Adrenal gland (tissue), 12 donors: ENCODE data around the gene DTD1. TPM values are rescaled to one million over a fixed set of nuclear protein-coding genes. Genes with fewer than 3 reads are reported as not detected.

ENCODE experiments used
- DNase-seq, 7 donors: peaks; one replicate each; pipeline ENCODE4 v3.0.0-alpha.2; 2019 to 2020
- H3K27ac ChIP-seq, 5 donors: fragments of 200-600 bp; sonication (generic) in 4 of 5; 1 replicate in 3 of 5; 2 replicates in 2 of 5; pipeline versions ENCODE4 v1.5.1 to v1.8.0; 2016 to 2020; ENCODE audit warnings: mild to moderate bottlenecking in 1 of 5
- H3K27me3 ChIP-seq: fragments of 200-600 bp; 2 replicates; pipeline ENCODE4 v1.8.0; 2021
- H3K36me3 ChIP-seq, 2 donors: fragments of 200-600 bp; replicated peaks in 1 of 2; 1 replicate in 1 of 2; 2 replicates in 1 of 2; pipeline versions ENCODE4 v1.5.1 to v1.8.0; 2018 to 2022
- H3K4me1 ChIP-seq, 2 donors: fragments of 200-600 bp; replicated peaks in 1 of 2; 1 replicate in 1 of 2; 2 replicates in 1 of 2; pipeline versions ENCODE4 v1.5.1 to v1.8.0; 2018 to 2021
- H3K4me3 ChIP-seq, 4 donors: fragments of 200-600 bp; sonication (generic) in 3 of 4; one replicate each; pipeline ENCODE4 v1.5.1; 2016 to 2018
- H3K9me3 ChIP-seq, 3 donors: fragments of 200-600 bp; sonication (generic) in 1 of 3; replicated peaks in 1 of 3; 1 replicate in 2 of 3; 2 replicates in 1 of 3; pipeline versions ENCODE4 v1.5.1 to v1.8.0; 2016 to 2021
- POLR2A ChIP-seq, 2 donors: fragments of 450-650 bp; IDR thresholded peaks; one replicate each; pipeline ENCODE4 v1.6.1; 2017; ENCODE audit warnings: antibody characterized with exemption in 2 of 2, mild to moderate bottlenecking in 2 of 2, moderate library complexity in 1 of 2
- WGBS, 4 donors: extraction: QIAGEN DNeasy Blood & Tissue Kit in 2 of 4; methylation state at CpG; one replicate each; pipeline versions ENCODE4 v1.1.5 to v1.1.7; 2013 to 2017; 5-methylcytosine and 5-hydroxymethylcytosine counted together
- intact Hi-C, 2 donors: fragments of 100-400 bp; cut with DNase I; formaldehyde crosslinking; loops; one replicate each; pipeline versions ENCODE4 v1.14.1 to v1.15.0; 2022 to 2023
- polyA plus RNA-seq, 3 donors: library from polyadenylated mRNA; stranded (reverse); fragments of 200-250 nt in 2 of 3; fragments of 350-450 nt in 1 of 3; fragmentation: Illumina TruSeq in 1 of 3; extraction: RNeasy Lipid Tissue Mini Kit (QIAGEN cat#74804) in 1 of 3; gene quantifications; one replicate each; pipeline ENCODE4 v1.2.3, GENCODE V29; 2013 to 2014
- total RNA-seq, 9 donors: library from RNA; depleted of rRNA in 4 of 9; stranded (reverse); fragments of >200 nt in 4 of 9; fragments of 120-200 nt in 1 of 9; fragmentation: NEBNext Ultra II Directional in 1 of 9; extraction: Animal tissue kit (Norgen Biotek cat#: 25700) in 1 of 9; gene quantifications; one replicate each; pipeline versions ENCODE4 v1.1.0 to v1.2.4, GENCODE V29; 2013 to 2023
- TF ChIP-seq, protein P1 (sequence below), 6 experiments: fragments of 450-650 bp in 4 of 6; fragments of 200-600 bp in 2 of 6; sonication (generic) in 1 of 6; IDR thresholded peaks; 1 replicate in 5 of 6; 2 replicates in 1 of 6; pipeline versions ENCODE4 v1.5.1 to v1.8.0; 2016 to 2021; ENCODE audit warnings: antibody characterized with exemption in 6 of 6, mild to moderate bottlenecking in 2 of 6, moderate library complexity in 1 of 6
- donor health status: healthy with polysubstance abuse.
- donor health status: Bipolar disorder and iron deficiency.
- donor health status: DM: yes; HTN: yes; CAD: no.
- donor health status: DM: no; HTN: no; CAD: no.
- donor health status: DM: no; HTN: no; CAD: no.
- donor health status: DM: yes; HTN: yes; CAD: no.

DTD1 gene
- total and polyA plus RNA-seq, 12 donors: 9.5 to 38.9 (median 32.9) TPM

DNA sequence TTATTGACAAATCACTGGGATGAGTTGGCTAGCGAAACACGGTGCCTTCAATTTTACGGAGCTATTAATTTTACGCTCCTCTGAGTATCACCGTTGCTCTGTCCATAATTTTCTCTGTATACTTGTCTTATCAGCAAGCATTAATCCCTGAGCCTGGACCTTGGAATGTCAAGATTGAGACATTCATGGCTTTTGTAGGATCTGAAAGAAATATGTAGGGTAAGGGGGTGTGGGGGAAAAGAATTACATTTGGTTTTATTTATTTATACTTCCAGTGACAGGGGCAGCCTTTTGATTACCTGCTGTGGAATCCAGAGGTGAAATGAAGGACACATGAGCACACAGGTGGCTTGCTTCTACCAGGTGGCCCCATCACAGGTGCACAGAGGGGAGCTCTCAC, 46.6 kb downstream of the DTD1 start:
- no peak for DNase-seq
- Histone ChIP-seq H3K4me3 (no peak overlapping the region), H3K27ac (no peak overlapping the region), H3K9me3 (no peaks in the 10 kb centered on the region), H3K27me3 (no peaks in the 10 kb centered on the region), H3K36me3 (no peaks in the 10 kb centered on the region), H3K4me1 (peaks cover 0 to 6% of the 10 kb centered on the region in 2 donors)
- TF ChIP-seq POLR2A (IDR thresholded peaks at IDR 0.05): no peak
- TF ChIP-seq, protein P1, sequence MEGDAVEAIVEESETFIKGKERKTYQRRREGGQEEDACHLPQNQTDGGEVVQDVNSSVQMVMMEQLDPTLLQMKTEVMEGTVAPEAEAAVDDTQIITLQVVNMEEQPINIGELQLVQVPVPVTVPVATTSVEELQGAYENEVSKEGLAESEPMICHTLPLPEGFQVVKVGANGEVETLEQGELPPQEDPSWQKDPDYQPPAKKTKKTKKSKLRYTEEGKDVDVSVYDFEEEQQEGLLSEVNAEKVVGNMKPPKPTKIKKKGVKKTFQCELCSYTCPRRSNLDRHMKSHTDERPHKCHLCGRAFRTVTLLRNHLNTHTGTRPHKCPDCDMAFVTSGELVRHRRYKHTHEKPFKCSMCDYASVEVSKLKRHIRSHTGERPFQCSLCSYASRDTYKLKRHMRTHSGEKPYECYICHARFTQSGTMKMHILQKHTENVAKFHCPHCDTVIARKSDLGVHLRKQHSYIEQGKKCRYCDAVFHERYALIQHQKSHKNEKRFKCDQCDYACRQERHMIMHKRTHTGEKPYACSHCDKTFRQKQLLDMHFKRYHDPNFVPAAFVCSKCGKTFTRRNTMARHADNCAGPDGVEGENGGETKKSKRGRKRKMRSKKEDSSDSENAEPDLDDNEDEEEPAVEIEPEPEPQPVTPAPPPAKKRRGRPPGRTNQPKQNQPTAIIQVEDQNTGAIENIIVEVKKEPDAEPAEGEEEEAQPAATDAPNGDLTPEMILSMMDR (IDR thresholded peaks at IDR 0.05): no peak
- intact Hi-C loops: loop anchor here (10.0 kb wide), 2 partner anchors 150 to 170 kb away; no protein-coding TSS in a partner anchor
- 66 to 70% (median 68%) methylated on average over 5 of the region's 5 CpGs for WGBS, 4 donors

DNA sequence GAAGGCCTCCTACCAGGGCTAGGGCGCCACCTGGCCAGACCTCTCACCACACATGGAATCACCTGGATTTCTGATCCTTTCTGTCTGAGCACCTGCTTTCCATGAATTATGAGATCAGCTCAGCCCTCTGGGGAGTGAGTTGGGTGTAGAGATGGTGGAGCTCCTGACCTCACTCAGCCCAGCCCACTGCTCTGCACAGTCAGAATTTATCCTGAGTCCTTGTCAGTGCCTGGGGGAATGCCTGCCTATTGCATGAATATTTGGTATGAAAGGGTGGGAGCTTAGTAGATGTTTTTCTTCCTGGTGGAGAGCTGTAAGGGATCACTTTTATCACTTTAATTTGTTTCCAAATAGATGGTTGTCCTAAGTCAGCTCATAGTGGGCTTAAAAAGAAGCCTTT, 47.5 kb downstream of the DTD1 start:
- WGBS, 4 donors: 98 to 100% (median 100%) methylated on average over 1 of the region's 1 CpG; no CpG with 5 or more reads in 1 of the 4 donors
- peak in 1 of 7 donors; percentile 36 for DNase-seq
- H3K27ac ChIP-seq: no peak overlapping the region
- TF ChIP-seq POLR2A (IDR thresholded peaks at IDR 0.05): no peak
- TF ChIP-seq, protein P1 (IDR thresholded peaks at IDR 0.05): no peak
- H3K9me3 ChIP-seq: no peaks in the 10 kb centered on the region
- intact Hi-C loops: loop anchor here (10.0 kb wide), 2 partner anchors 149 to 169 kb away; no protein-coding TSS in a partner anchor
- H3K4me1 ChIP-seq: peaks cover 0 to 11% of the 10 kb centered on the region in 2 donors
- H3K4me3 ChIP-seq: no peak overlapping the region
- no peaks in the 10 kb centered on the region for H3K27me3 ChIP-seq
- H3K36me3 ChIP-seq: no peaks in the 10 kb centered on the region

DNA sequence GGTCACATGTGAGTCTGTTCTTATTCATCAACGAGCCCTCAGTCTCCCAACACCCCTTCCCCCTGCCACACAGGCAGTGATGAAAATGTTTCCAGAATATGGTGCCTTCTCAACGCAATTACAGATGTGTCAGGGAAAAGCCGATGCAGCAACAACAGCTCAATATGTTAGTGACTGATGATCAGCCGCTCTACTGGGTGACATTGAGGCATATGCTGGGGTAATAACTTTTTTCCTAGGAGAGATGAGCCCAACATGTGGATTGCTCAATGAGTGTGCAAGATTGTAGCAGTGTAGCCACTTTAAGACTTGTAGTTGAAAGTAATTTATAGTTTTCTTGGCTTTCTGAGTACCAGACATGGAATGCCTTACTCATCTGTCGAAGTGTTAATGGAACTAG, 49.4 kb downstream of the DTD1 start:
- H3K4me3 ChIP-seq: no peak overlapping the region
- H3K4me1 ChIP-seq: peaks cover 0 to 11% of the 10 kb centered on the region in 2 donors
- intact Hi-C loops: loop anchor here (10.0 kb wide), 2 partner anchors 148 to 168 kb away; no protein-coding TSS in a partner anchor
- no peaks in the 10 kb centered on the region for H3K9me3 ChIP-seq
- 81 to 90% (median 90%) methylated on average over 5 of the region's 5 CpGs for WGBS, 4 donors
- no peaks in the 10 kb centered on the region for H3K36me3 ChIP-seq
- no peaks in the 10 kb centered on the region for H3K27me3 ChIP-seq
- no peak for TF ChIP-seq POLR2A (IDR thresholded peaks at IDR 0.05)
- TF ChIP-seq, protein P1 (IDR thresholded peaks at IDR 0.05): no peak
- H3K27ac ChIP-seq: no peak overlapping the region
- DNase-seq: peak in 1 of 7 donors; percentile 10

DNA sequence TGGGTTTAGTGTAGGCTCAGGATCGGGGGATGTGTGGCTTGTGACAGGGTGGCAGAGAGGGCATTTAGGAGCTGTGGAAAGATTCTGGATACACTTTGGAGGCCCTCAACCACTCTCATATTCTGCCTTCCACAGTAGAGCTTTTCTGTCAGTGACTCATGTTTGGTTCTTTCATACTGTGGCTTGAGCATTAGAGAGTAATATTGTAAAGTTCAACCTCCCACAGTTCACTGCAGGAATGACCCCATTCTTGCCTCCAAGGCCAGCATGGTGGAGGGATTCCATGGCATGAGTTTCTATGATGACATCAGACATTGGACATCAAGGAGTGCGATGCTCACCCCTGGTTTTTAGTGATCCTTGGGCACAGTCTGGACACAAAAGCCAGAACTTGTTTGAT, 50.9 kb downstream of the DTD1 start:
- no peak for TF ChIP-seq POLR2A (IDR thresholded peaks at IDR 0.05)
- TF ChIP-seq, protein P1 (IDR thresholded peaks at IDR 0.05): no peak
- intact Hi-C loops: loop anchor here (10.0 kb wide), 2 partner anchors 146 to 166 kb away; no protein-coding TSS in a partner anchor
- H3K27me3 ChIP-seq: no peaks in the 10 kb centered on the region

More for the DNA sequence above, 50.9 kb downstream of the DTD1 start:
- Histone ChIP-seq H3K4me3 (no peak overlapping the region), H3K27ac (peak overlapping the region in 2 of 5 donors; percentile 14 to 15), H3K36me3 (no peaks in the 10 kb centered on the region), H3K9me3 (no peaks in the 10 kb centered on the region), H3K4me1 (peaks cover 0 to 11% of the 10 kb centered on the region in 2 donors)
- peak in 3 of 7 donors; percentile 14 to 18 (median 17) for DNase-seq
- 73 to 81% (median 76%) methylated on average over 2 of the region's 2 CpGs for WGBS, 4 donors
